Measurements from ENCODE around the gene EVL.

DNA sequence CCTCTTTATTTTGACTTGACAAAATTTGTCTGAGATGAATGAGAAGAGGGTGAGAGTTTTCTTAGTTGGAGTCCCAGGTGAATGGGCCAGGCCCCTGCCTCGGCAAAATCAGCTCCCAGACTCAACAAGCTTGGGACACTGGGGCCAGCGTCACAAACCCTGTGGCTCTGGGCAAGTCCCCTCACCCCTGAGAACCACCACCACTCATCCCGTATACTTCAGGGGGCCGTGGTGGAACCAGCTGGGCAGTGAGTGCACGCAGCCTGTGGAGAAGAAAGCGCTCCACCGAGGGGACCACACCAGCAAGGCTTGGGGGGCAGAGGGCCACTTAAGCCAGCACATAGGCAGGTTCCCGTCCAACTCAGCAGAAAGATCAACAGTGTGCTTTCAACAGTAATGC lies 54.0 kb downstream of the EVL start:
- TF ChIP-seq CTCF (IDR thresholded peaks at IDR 0.05): no peak
- TF ChIP-seq POLR2A (IDR thresholded peaks at IDR 0.05): no peak
